Measurements from ENCODE around the gene ARMC3.

The ARMC3 gene

DNA sequence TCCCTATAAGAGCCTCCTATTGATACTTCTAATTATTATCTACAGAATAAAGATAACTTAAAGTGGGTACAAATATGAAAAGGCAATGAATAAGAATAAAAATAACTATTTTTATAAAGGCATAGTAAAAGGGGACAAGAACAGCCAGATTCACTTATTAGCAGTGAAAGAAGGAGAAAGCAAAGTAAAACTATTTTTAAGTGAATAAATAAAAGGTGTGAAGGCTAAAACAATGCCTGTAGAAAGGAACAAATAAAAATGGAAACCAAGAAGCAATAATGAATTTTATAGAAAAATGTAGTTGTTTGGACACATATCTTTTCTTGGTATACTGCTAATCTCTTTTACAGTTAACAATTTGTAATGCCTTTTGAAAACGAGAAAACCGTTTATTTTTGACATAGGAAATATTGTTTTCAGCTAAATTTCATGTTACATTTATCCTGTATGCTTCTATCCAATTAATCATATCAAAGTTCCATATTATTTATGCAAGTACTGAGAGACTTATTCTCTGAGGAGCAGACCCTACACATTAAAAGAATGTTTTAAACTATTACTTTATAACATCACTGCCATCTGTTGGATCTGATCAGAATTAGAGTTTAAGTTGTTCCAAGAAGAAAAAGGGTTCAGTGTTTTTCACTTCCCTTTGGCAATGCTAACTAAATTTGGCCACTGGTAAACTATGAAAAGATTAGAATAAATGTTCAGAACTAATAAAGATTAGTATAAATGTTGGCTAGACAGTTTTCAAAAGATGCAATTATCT lies 59.1 kb downstream of the ARMC3 start:
- ATAC-seq (ENCODE audit: low read depth), result no peak

DNA sequence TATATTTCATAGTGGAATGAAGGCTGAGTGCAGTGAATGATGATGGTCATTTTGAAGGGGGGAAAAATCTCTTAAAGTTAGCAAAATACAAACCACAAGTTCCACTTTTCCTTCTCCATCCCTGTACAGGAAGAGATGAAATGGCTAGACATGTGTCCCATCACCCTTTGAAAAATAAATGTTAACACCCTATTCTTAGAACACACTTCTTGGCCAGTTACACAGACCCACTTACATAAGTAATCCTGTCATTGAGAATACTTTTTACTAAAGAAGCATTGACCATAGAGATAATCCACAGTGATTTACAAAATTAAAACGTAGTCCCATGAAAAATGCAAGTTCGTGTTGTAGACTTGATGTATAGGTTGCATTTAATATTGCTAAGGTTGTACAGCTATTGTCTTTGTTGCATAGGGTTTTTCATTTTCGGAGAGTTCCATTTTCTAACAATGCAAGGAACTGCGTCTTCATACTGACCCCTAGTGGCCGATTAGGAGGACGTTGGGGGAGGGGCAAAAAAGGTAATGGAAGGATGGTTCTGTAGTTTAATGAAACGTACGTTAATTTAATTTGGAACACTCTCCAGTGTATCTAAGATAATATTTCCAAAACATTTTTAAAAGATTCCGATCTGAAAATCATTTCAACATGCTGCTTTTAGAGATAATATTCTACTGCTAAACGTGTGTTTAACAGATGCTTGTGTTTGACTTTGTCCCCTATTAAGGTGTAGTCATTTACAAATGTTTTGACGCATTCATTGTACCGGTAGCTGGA lies 60.9 kb downstream of the ARMC3 start:
- Histone ChIP-seq H3K27ac (ENCODE audit: poor library complexity, severe bottlenecking) (no peak overlapping the region), H3K27me3 (ENCODE audit: insufficient read depth, poor library complexity, severe bottlenecking) (no peaks in the 10 kb centered on the region), H3K9me3 (ENCODE audit: severe bottlenecking) (no peaks in the 10 kb centered on the region), H3K4me1 (ENCODE audit: insufficient read depth, poor library complexity, severe bottlenecking) (peaks cover 4% of the 10 kb centered on the region), H3K4me3 (ENCODE audit: severe bottlenecking) (no peak overlapping the region), H3K36me3 (ENCODE audit: low read depth) (no peaks in the 10 kb centered on the region)
- ATAC-seq (ENCODE audit: low read depth) (0 out of 3 replicates have a peak, but pooled peaks have one; percentile 49), DNase-seq (ENCODE audit: low spot score) (no peak)
- TF ChIP-seq, protein P1, sequence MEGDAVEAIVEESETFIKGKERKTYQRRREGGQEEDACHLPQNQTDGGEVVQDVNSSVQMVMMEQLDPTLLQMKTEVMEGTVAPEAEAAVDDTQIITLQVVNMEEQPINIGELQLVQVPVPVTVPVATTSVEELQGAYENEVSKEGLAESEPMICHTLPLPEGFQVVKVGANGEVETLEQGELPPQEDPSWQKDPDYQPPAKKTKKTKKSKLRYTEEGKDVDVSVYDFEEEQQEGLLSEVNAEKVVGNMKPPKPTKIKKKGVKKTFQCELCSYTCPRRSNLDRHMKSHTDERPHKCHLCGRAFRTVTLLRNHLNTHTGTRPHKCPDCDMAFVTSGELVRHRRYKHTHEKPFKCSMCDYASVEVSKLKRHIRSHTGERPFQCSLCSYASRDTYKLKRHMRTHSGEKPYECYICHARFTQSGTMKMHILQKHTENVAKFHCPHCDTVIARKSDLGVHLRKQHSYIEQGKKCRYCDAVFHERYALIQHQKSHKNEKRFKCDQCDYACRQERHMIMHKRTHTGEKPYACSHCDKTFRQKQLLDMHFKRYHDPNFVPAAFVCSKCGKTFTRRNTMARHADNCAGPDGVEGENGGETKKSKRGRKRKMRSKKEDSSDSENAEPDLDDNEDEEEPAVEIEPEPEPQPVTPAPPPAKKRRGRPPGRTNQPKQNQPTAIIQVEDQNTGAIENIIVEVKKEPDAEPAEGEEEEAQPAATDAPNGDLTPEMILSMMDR (IDR thresholded peaks at IDR 0.05; ENCODE audit: poor library complexity, severe bottlenecking), result peak; percentile 94

More for the DNA sequence above, 59.1 kb downstream of the ARMC3 start:
- no peaks in the 10 kb centered on the region for H3K9me3 ChIP-seq (ENCODE audit: severe bottlenecking)
- TF ChIP-seq, protein P1 (IDR thresholded peaks at IDR 0.05; ENCODE audit: poor library complexity, severe bottlenecking), result peak; percentile 61
- H3K36me3 ChIP-seq (ENCODE audit: low read depth), result no peaks in the 10 kb centered on the region
- no peak overlapping the region for H3K4me3 ChIP-seq (ENCODE audit: severe bottlenecking)
- peaks cover 4% of the 10 kb centered on the region for H3K4me1 ChIP-seq (ENCODE audit: insufficient read depth, poor library complexity, severe bottlenecking)
- no peak overlapping the region for H3K27ac ChIP-seq (ENCODE audit: poor library complexity, severe bottlenecking)
- H3K27me3 ChIP-seq (ENCODE audit: insufficient read depth, poor library complexity, severe bottlenecking), result no peaks in the 10 kb centered on the region
- DNase-seq (ENCODE audit: low spot score), result no peak

DNA sequence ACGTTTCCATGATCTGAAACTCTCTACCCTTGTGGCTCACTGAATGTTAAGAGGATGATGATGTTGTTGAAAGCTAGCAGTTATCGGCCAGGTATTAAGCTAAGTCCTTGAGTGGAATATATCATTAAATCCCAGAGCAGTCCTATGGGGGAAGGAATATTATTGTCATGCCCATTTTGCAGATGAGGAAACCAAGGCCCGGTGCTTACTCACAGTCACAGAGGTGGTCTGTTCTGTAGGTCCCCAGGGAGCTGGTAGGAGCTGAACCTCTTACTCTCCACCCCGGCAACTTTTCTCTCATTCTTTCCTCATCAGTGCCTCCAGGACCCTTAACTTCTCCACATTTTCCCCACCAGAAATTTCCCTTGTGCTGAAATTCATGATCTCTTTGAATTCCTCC lies 62.6 kb downstream of the ARMC3 start:
- ATAC-seq (ENCODE audit: low read depth) (no peak), DNase-seq (ENCODE audit: low spot score) (no peak)
- Histone ChIP-seq H3K27me3 (ENCODE audit: insufficient read depth, poor library complexity, severe bottlenecking) (peaks cover 2% of the 10 kb centered on the region), H3K27ac (ENCODE audit: poor library complexity, severe bottlenecking) (no peak overlapping the region), H3K4me3 (ENCODE audit: severe bottlenecking) (no peak overlapping the region), H3K9me3 (ENCODE audit: severe bottlenecking) (no peaks in the 10 kb centered on the region), H3K36me3 (ENCODE audit: low read depth) (no peaks in the 10 kb centered on the region), H3K4me1 (ENCODE audit: insufficient read depth, poor library complexity, severe bottlenecking) (peaks cover 4% of the 10 kb centered on the region)
- TF ChIP-seq, protein P1 (IDR thresholded peaks at IDR 0.05; ENCODE audit: poor library complexity, severe bottlenecking), result no peak

DNA sequence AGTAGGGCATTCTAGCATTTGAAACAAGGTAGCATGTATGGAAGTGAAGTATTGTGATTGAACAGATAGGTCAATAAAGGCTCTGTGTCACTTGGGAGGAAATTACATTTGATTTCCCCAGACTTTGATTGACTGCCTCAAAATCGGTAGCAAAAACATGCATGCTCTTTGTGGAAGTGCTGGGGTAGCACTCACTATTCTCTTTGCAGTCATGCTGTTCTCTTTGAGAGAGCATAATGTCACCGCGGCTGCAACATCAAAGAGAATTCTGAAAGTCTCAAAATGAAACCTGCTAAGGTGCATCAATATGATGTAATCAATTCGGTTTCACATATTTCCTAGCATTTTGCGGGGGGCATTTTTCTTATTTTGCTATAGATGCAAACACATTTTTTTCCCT lies 64.2 kb downstream of the ARMC3 start:
- no peaks in the 10 kb centered on the region for H3K36me3 ChIP-seq (ENCODE audit: low read depth)
- DNase-seq (ENCODE audit: low spot score), result no peak
- H3K9me3 ChIP-seq (ENCODE audit: severe bottlenecking), result no peaks in the 10 kb centered on the region
- peaks cover 4% of the 10 kb centered on the region for H3K4me1 ChIP-seq (ENCODE audit: insufficient read depth, poor library complexity, severe bottlenecking)
- no peak overlapping the region for H3K4me3 ChIP-seq (ENCODE audit: severe bottlenecking)
- H3K27me3 ChIP-seq (ENCODE audit: insufficient read depth, poor library complexity, severe bottlenecking), result peaks cover 11% of the 10 kb centered on the region
- no peak overlapping the region for H3K27ac ChIP-seq (ENCODE audit: poor library complexity, severe bottlenecking)
- no peak for ATAC-seq (ENCODE audit: low read depth)
- TF ChIP-seq, protein P1 (IDR thresholded peaks at IDR 0.05; ENCODE audit: poor library complexity, severe bottlenecking), result no peak
